HAP-1 (cell line): Measurements from ENCODE around the gene KIF21A.

ENCODE experiments used
- DNase-seq, 2 experiments: peaks; one replicate each; pipeline ENCODE4 v3.0.0-alpha.2; 2016 to 2020; ENCODE audit warnings: low spot score in 2 of 2
- H3K27me3 ChIP-seq: fragments of 250-450 bp; sonication (Bioruptor Pico); 2 replicates; pipeline ENCODE4 v1.5.1; 2020; ENCODE audit warnings: low read depth, mild to moderate bottlenecking, moderate library complexity
- H3K36me3 ChIP-seq: fragments of 250-450 bp; sonication (Bioruptor Pico); replicated peaks from 2 replicates; pipeline ENCODE4 v1.5.1; 2020; ENCODE audit warnings: mild to moderate bottlenecking
- H3K4me1 ChIP-seq: fragments of 250-450 bp; sonication (Bioruptor Pico); 2 replicates; pipeline ENCODE4 v1.5.1; 2020; ENCODE audit warnings: mild to moderate bottlenecking
- H3K4me3 ChIP-seq: fragments of 250-450 bp; sonication (Bioruptor Pico); 2 replicates; pipeline ENCODE4 v1.5.1; 2020; ENCODE audit warnings: mild to moderate bottlenecking, moderate library complexity
- H3K9me3 ChIP-seq: fragments of 250-450 bp; sonication (Bioruptor Pico); 2 replicates; pipeline ENCODE4 v1.5.1; 2020; ENCODE audit warnings: mild to moderate bottlenecking, moderate library complexity
- in situ Hi-C: fragments of 300-500 bp; cut with MboI; formaldehyde crosslinking; loops from 3 replicates; pipeline ENCODE4 v1.14.3; 2020; ENCODE audit warnings: low sequenced_read_pairs, inconsistent platforms, mixed read lengths

KIF21A gene

GRCh38 chr12:39367494-39367893 lies 75.4 kb downstream of the KIF21A start:
- 0 out of 2 replicates have a peak, but pooled peaks cover 5% of the 10 kb centered on the region for H3K4me1 ChIP-seq
- DNase-seq = no peak
- no peaks in the 10 kb centered on the region for H3K9me3 ChIP-seq
- no peak overlapping the region for H3K4me3 ChIP-seq
- in situ Hi-C loops = no loop called here
- no peaks in the 10 kb centered on the region for H3K27me3 ChIP-seq
- no peaks in the 10 kb centered on the region for H3K36me3 ChIP-seq

GRCh38 chr12:39365364-39366001 lies 77.4 kb downstream of the KIF21A start:
- H3K9me3 ChIP-seq = no peaks in the 10 kb centered on the region
- H3K4me3 ChIP-seq = no peak overlapping the region
- H3K4me1 ChIP-seq = 0 out of 2 replicates have a peak, but pooled peaks cover 5% of the 10 kb centered on the region
- no peak for DNase-seq
- in situ Hi-C loops = no loop called here
- H3K36me3 ChIP-seq = no peaks in the 10 kb centered on the region
- H3K27me3 ChIP-seq = no peaks in the 10 kb centered on the region

GRCh38 chr12:39364196-39364595 lies 78.7 kb downstream of the KIF21A start:
- H3K4me1 ChIP-seq = no peaks in the 10 kb centered on the region
- in situ Hi-C loops = no loop called here
- no peak for DNase-seq

GRCh38 chr12:39359645-39360044 lies 83.3 kb downstream of the KIF21A start:
- no peak for DNase-seq
- H3K4me3 ChIP-seq = no peak overlapping the region
- in situ Hi-C loops = no loop called here
- H3K27me3 ChIP-seq = no peaks in the 10 kb centered on the region
- H3K4me1 ChIP-seq = no peaks in the 10 kb centered on the region
- H3K36me3 ChIP-seq = no peaks in the 10 kb centered on the region; the same call in 1 of the 2 replicates
- H3K9me3 ChIP-seq = no peaks in the 10 kb centered on the region

More at GRCh38 chr12:39364196-39364595, 78.7 kb downstream of the KIF21A start:
- no peak overlapping the region for H3K4me3 ChIP-seq
- no peaks in the 10 kb centered on the region; the same call in 1 of the 2 replicates for H3K36me3 ChIP-seq
- no peaks in the 10 kb centered on the region for H3K9me3 ChIP-seq
- H3K27me3 ChIP-seq = no peaks in the 10 kb centered on the region

- Histone ChIP-seq H3K27me3 (no peaks in the 10 kb centered on the region), H3K4me1 (no peaks in the 10 kb centered on the region), H3K4me3 (no peak overlapping the region), H3K9me3 (no peaks in the 10 kb centered on the region), H3K36me3 (no peaks in the 10 kb centered on the region; the same call in 1 of the 2 replicates)
- in situ Hi-C loops = no loop called here
- DNase-seq = no peak
Observed at GRCh38 chr12:39357041-39357440, 85.9 kb downstream of the KIF21A start.

GRCh38 chr12:39355841-39356240 lies 87.1 kb downstream of the KIF21A start:
- in situ Hi-C loops = no loop called here
- no peaks in the 10 kb centered on the region for H3K4me1 ChIP-seq
- H3K9me3 ChIP-seq = no peaks in the 10 kb centered on the region
- no peaks in the 10 kb centered on the region; the same call in 1 of the 2 replicates for H3K36me3 ChIP-seq
- no peak for DNase-seq
- no peak overlapping the region for H3K4me3 ChIP-seq
- H3K27me3 ChIP-seq = no peaks in the 10 kb centered on the region

- DNase-seq = no peak
- in situ Hi-C loops = no loop called here
- no peaks in the 10 kb centered on the region; the same call in 1 of the 2 replicates for H3K36me3 ChIP-seq
- no peaks in the 10 kb centered on the region for H3K4me1 ChIP-seq
- H3K27me3 ChIP-seq = no peaks in the 10 kb centered on the region
- H3K4me3 ChIP-seq = no peak overlapping the region
- no peaks in the 10 kb centered on the region for H3K9me3 ChIP-seq
Observed at GRCh38 chr12:39354955-39355354, 88.0 kb downstream of the KIF21A start.

GRCh38 chr12:39352471-39353017 lies 90.4 kb downstream of the KIF21A start:
- H3K4me1 ChIP-seq = no peaks in the 10 kb centered on the region
- DNase-seq = no peak
- no peaks in the 10 kb centered on the region for H3K27me3 ChIP-seq
- H3K36me3 ChIP-seq = no peaks in the 10 kb centered on the region
- in situ Hi-C loops = no loop called here
- H3K4me3 ChIP-seq = no peak overlapping the region
- H3K9me3 ChIP-seq = no peaks in the 10 kb centered on the region

GRCh38 chr12:39351153-39351552 lies 91.8 kb downstream of the KIF21A start:
- in situ Hi-C loops = no loop called here
- no peaks in the 10 kb centered on the region for H3K27me3 ChIP-seq
- DNase-seq = no peak

GRCh38 chr12:39348941-39349626 lies 93.8 kb downstream of the KIF21A start:
- Histone ChIP-seq H3K27me3 (no peaks in the 10 kb centered on the region), H3K4me1 (no peaks in the 10 kb centered on the region), H3K4me3 (no peak overlapping the region), H3K9me3 (no peaks in the 10 kb centered on the region), H3K36me3 (no peaks in the 10 kb centered on the region)
- in situ Hi-C loops = no loop called here
- DNase-seq = no peak

More at GRCh38 chr12:39351153-39351552, 91.8 kb downstream of the KIF21A start:
- H3K4me3 ChIP-seq = no peak overlapping the region
- no peaks in the 10 kb centered on the region for H3K4me1 ChIP-seq
- no peaks in the 10 kb centered on the region for H3K36me3 ChIP-seq
- no peaks in the 10 kb centered on the region for H3K9me3 ChIP-seq

GRCh38 chr12:39348523-39348922 lies 94.4 kb downstream of the KIF21A start:
- no peak for DNase-seq
- no peaks in the 10 kb centered on the region for H3K9me3 ChIP-seq
- in situ Hi-C loops = no loop called here
- H3K36me3 ChIP-seq = no peaks in the 10 kb centered on the region
- H3K27me3 ChIP-seq = no peaks in the 10 kb centered on the region
- H3K4me3 ChIP-seq = no peak overlapping the region
- no peaks in the 10 kb centered on the region for H3K4me1 ChIP-seq

- H3K4me3 ChIP-seq = no peak overlapping the region
- H3K27me3 ChIP-seq = no peaks in the 10 kb centered on the region
- no peak for DNase-seq
- in situ Hi-C loops = no loop called here
- H3K4me1 ChIP-seq = no peaks in the 10 kb centered on the region
- H3K36me3 ChIP-seq = no peaks in the 10 kb centered on the region
- H3K9me3 ChIP-seq = no peaks in the 10 kb centered on the region
Observed at GRCh38 chr12:39344926-39345325, 98.0 kb downstream of the KIF21A start.

- H3K4me1 ChIP-seq = no peaks in the 10 kb centered on the region
- no peak overlapping the region for H3K4me3 ChIP-seq
- H3K36me3 ChIP-seq = no peaks in the 10 kb centered on the region
- H3K27me3 ChIP-seq = no peaks in the 10 kb centered on the region
- in situ Hi-C loops = no loop called here
- H3K9me3 ChIP-seq = no peaks in the 10 kb centered on the region
- DNase-seq = no peak
Observed at GRCh38 chr12:39343665-39344064, 99.3 kb downstream of the KIF21A start.

- Histone ChIP-seq H3K27me3 (no peaks in the 10 kb centered on the region), H3K4me1 (no peaks in the 10 kb centered on the region), H3K4me3 (no peak overlapping the region), H3K36me3 (no peaks in the 10 kb centered on the region), H3K9me3 (no peaks in the 10 kb centered on the region)
- in situ Hi-C loops = no loop called here
- DNase-seq = no peak
Observed at GRCh38 chr12:39341761-39342160, 101.2 kb downstream of the KIF21A start.
